ENCODE data around the gene DKK3.

The DKK3 gene

GRCh38 chr11:12029738-12030363, 21.4 kb upstream of the DKK3 start:
- peak; percentile 77 for DNase-seq (ENCODE audit: low spot score)

DNA sequence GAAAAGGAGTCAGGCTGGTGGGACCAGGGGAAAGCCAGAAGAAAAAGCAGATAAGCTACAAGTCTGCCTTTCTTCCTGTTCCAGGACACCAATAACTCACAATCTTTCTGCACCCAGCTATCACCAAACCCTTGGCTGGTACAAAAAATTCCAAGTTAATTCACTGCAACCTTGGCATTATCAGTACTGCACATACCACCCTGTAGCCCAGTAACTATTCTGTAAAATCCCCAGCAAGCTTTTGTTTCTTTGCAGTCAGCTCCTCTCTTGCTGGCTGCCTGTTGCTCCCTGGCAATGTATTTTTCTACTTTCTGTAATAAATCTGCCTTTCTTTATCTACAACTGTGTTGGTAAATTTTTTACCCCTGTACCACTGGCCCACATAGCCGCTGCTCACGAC, 20.7 kb upstream of the DKK3 start:
- no peak for DNase-seq (ENCODE audit: low spot score)

DNA sequence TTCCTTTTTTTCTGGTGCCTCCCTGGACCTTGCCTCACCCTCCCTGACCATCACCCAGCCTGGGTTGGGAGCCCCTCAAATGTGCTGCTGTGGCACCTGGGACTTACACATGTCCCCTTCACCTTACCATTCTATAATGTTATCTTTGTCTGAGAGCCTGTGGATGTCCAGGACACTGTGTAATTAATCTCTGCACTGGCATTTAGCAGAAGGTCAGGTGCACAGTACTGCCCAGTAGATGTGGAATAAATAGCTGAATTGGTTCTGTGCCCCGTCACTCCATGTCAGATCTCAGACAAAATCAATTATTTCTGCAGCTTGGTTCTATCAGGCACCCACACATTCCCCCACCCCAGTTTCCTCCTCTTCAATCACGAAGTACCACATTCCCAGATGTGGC, 19.9 kb upstream of the DKK3 start:
- DNase-seq (ENCODE audit: low spot score): no peak

GRCh38 chr11:12026331-12027211, 18.1 kb upstream of the DKK3 start:
- DNase-seq (ENCODE audit: low spot score): no peak

DNA sequence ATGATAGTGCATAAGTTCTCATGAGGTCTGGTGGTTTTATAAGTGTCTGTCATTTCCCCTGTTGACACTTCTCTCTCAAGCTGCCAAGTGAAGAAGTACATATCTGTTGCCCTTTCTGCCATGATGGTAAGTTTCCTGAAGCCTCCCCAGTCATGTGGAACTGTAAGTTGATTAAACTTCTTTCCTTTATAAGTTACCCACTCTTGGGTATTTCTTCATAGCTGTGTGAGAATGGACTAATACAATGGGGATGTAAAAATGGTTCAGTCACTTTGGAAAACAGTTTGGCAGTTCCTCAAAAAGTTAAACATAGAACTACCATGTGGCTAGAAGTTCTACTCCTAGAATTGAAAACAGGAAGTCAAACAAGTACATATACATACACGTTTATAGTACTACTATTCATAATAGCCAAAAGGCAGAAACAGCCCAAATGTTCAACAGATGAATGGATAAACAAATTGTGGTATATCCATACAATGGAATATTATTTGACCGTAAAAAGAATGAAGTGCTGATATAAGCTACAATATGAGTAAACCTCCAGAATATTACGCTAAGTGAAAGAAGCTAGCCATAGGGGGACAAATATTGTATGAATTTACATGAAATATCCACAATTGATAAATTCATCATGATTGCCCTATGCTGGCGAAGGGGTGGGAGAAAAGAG, 16.0 kb upstream of the DKK3 start:
- DNase-seq (ENCODE audit: low spot score): no peak

DNA sequence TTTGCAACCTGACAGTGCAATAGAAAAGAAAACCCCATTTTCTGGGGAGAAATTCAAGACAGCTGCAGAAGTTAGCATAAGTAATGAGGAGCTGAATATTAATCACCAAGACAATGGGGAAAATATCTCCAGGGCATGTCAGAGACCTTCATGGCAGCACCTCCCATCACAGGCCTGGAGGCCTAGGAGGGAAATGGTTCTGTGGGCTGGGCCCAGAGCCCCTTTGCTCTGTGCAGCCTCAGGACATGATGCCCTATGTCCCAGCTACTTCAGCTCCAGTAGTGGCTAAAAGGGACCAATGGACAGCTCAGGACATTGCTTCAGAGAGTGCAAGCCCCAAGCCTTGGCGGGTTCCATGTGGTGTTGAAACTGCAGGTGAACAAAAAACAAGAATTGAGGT, 14.6 kb upstream of the DKK3 start:
- no peak for DNase-seq (ENCODE audit: low spot score)

GRCh38 chr11:12020546-12020945, 12.1 kb upstream of the DKK3 start:
- DNase-seq (ENCODE audit: low spot score): no peak

DNA sequence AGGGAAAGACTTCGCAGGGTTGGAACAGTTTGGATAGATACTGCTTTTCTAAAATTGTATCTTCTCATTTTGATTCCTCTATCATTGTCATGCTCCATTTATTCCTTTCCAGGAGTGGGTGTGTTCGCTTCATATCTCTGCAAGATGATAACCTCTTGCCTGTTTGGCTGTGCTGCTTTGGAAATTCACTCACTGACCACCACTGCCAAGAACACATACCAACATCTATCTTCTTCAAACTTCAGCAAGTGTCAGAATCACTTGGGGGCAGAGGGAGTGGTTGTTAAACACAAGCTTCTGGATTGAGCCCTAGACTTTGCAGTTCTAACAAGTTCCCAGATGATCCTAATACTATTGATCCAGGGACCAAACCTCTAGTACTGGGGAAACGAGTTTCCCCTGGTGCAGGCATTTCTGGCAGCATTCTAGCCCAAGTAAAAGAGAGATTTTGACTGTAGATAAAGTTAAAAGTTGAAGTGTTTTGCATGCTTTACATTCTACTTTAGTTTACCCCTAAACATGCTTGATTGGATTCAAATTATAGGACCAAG, 11.5 kb upstream of the DKK3 start:
- DNase-seq (ENCODE audit: low spot score): no peak

DNA sequence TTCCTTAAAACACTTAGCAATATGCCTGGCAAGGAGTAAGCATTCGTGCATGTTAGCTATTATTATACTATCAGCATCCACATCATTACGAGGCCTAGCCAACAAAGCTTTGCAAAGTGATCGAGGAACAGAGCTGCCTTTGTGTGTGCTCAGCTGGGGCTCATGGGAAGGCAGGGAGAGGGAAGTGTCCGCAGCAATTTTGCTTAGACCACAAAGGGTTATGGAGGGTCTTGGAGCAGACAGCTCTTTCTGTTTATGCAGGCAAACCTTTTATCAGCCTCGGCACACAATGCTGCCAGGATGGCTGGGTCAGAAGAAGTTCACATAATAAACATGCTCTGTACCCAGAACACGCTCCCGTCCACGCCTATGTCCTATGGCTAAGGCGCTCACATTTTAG, 10.9 kb upstream of the DKK3 start:
- no peak for DNase-seq (ENCODE audit: low spot score)

GRCh38 chr11:12017865-12018453, 9.5 kb upstream of the DKK3 start:
- DNase-seq (ENCODE audit: low spot score): no peak

- no peak for DNase-seq (ENCODE audit: low spot score)
These were observed 8.8 kb upstream of the DKK3 start for GRCh38 chr11:12017243-12017678.

DNA sequence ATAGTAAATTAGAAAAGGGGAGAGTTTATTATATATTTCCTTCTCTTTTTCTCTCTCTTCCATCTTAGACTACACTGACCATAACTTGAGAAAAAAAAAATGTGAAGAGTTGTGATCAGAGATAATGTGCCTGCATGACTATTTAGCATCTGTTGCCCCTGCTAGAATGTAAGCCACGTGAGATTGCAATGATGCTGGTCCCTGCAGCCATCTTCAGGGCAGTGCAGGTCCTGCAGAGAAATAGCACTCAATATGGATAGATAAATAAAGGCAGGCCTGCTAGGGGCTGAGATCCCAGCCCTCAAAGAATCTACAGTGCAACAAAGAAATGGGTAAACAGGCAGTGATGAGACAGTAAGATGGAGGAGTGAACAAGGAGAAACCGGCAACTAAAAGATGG, 7.8 kb upstream of the DKK3 start:
- no peak for DNase-seq (ENCODE audit: low spot score)

DNA sequence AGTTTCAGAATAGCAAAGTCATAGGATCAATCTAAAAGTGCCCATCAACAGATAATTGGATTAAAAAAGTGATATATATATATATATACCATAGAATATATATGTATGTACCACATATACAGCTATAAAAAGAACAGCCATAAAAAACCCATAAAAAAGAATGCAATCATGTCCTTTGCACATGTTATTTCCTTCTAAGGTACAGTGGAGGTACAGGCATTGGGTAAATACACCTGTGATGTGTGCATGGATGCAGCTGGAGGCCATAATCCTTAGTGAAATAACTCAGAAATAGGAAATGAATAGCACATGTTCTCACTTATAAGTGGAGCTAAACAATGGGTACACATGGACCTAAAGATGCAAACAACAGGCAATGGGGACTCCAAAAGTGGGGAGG, 7.1 kb upstream of the DKK3 start:
- DNase-seq (ENCODE audit: low spot score): no peak

GRCh38 chr11:12013781-12014180, 5.4 kb upstream of the DKK3 start:
- no peak for DNase-seq (ENCODE audit: low spot score)

DNA sequence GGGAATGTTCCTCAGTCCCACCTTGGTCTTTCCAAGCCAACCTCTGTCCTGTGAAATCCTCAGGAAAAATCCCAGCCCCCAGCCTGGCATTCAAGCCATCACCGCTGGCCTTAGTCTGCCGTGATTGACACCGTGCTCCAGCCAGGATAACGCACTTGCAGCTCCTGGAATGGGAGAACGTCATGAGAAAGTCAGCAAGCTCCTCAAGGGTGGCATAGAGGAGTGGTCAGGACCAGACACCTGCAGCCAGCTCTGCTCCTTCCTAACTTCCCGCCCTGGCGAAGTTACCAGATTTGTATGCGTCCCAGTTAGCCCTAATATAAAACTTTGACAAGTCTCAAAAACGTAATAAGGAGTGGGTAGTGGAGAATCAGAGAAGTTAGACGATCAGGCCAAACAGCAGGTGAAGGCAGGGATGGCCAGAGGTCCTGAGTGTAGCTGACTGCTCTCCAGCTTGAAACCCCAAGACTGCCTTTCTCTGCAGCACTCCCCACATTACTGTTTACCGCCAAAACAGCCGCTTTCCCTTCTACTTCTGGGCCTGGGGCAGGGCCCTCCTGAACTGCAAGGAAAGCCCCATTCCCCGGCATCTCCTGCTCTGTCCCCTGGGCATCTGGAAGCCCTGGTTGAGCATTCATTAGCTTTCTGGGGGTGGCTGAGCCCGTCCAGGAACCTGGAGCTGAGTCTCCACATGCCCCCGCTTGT, 1.3 kb upstream of the DKK3 start:
- DNase-seq (ENCODE audit: low spot score): no peak

- DNase-seq (ENCODE audit: low spot score): no peak
These were observed 577 bp upstream of the DKK3 start for GRCh38 chr11:12008790-12009616.

DNA sequence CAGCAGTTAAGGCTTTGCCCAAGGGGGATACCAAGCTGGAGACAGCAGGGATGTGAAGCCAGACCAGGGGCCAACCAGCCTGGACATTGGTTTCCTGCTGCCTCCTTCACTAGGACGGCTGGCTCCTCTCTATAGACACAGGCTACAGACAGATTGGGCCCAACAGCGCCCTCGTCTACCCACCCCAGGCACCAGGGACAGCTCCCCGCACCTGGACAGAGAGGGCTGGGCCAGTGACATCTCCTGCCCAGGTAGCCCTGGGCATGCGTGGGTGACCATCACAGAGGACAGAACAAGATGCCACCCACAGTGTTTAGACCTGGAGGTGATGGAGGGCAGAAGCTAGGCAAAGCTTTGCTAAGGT, 1.2 kb downstream of the DKK3 start:
- no peak for DNase-seq (ENCODE audit: low spot score)

DNA sequence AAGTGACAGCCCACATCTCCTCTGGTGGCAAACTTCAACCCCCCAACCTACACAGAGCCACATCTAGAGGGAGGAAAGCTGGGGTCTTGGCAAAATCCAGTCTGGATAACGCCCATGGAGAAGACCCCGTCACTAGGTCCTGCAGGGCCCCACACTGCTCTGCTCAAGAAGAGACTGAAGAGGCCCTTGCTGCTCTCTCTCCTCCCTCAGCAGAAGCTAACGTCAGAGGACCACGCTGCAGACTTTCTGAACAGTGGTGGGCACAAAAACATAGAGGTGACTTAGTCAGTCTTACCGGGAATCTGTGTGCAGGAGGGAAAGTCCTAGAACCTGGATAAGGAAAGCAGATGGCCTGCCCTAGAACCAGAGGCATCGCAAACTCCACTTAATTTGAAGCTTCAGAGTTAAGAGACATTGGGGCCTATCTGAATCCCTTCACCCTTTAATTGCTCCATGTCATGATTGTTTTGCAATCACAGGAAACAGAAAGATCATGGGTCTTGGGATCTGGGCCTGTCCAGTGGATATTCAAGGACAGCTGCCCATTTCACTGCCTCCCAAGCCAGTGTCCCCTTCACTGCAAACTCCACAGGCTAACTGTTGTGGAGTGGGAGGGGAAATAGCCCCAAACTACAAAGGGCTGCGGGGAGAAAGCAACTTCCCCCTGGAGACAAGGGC, 1.7 kb downstream of the DKK3 start:
- no peak for DNase-seq (ENCODE audit: low spot score)

DNA sequence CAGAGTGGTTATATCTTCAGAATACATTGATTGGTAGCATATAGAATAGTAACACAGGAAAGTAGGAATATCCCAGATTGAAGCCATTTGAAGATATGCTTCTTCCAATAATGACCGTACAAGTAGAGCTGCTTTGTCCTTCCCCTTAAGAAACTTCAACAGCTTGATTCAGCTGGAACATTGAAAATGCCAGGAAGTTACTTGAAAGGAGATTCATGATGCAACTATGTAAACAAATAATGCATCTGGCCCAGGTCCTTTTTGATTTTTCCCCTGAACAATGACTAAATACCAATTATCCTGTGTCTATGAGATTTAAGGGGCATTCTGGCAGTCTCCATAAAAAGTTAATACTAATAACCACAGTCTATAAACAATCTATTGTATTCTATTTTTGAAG, 3.0 kb downstream of the DKK3 start:
- DNase-seq (ENCODE audit: low spot score): no peak

DNA sequence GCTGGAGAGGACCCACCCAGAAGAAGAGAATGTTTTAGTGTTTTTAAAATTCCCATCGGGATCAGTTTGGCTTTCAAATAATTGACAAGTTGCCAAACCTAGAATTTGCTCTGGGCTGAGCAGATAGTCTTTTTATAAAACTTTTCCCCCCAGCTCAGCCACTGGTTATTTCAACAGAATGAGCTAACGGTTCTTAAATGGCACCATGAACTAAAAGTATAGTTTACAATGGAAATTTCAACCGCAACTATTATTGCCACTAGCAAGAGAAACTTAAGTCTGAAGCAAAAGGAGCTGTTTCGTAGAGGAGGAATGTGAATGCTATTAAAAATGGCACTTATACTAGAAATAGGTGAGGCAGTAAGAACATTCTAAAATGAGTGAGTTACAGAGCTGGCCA, 3.4 kb downstream of the DKK3 start:
- no peak for DNase-seq (ENCODE audit: low spot score)

Data from RKO (cell line).